Uterus (tissue), 4 donors: Measurements from ENCODE around the gene HJV. TPM values are rescaled to one million over a fixed set of nuclear protein-coding genes. Genes with fewer than 3 reads are reported as not detected.

Experiments
- DNase-seq, 2 donors: peaks; one replicate each; pipeline ENCODE4 v3.0.0-alpha.2; 2019 to 2020
- H3K27ac ChIP-seq, 2 donors: fragments of 200-600 bp; sonication (generic); 1 replicate in 1 of 2; 2 replicates in 1 of 2; pipeline ENCODE4 v1.5.1; 2016 to 2018
- H3K27me3 ChIP-seq, 2 donors: fragments of 200-600 bp; sonication (generic); one replicate each; pipeline ENCODE4 v1.5.1; 2018 to 2019; ENCODE audit warnings: control low read depth in 1 of 2
- H3K36me3 ChIP-seq, 2 donors: fragments of 200-600 bp; sonication (generic); one replicate each; pipeline ENCODE4 v1.5.1; 2019; ENCODE audit warnings: control low read depth in 1 of 2
- H3K4me1 ChIP-seq, 2 donors: fragments of 200-600 bp; sonication (generic); one replicate each; pipeline ENCODE4 v1.5.1; 2018 to 2019; ENCODE audit warnings: control low read depth in 1 of 2
- H3K4me3 ChIP-seq, 2 donors: fragments of 200-600 bp; sonication (generic); 1 replicate in 1 of 2; 2 replicates in 1 of 2; pipeline ENCODE4 v1.5.1; 2018 to 2019; ENCODE audit warnings: mild to moderate bottlenecking in 1 of 2
- H3K9me3 ChIP-seq, 2 donors: fragments of 200-600 bp; sonication (generic); one replicate each; pipeline ENCODE4 v1.5.1; 2019; ENCODE audit warnings: control low read depth in 1 of 2
- POLR2A ChIP-seq, 2 donors: fragments of 450-650 bp; IDR thresholded peaks; one replicate each; pipeline ENCODE4 v1.6.1; 2016; ENCODE audit warnings: antibody characterized with exemption in 2 of 2, mild to moderate bottlenecking in 1 of 2, moderate library complexity in 1 of 2
- intact Hi-C: fragments of 100-400 bp; cut with DNase I; formaldehyde crosslinking; loops from one replicate; pipeline ENCODE4 v1.15.1; 2023; ENCODE audit warnings: low total_unique reads
- total RNA-seq, 4 donors: library from RNA; depleted of rRNA in 3 of 4; stranded (reverse); fragments of >200 nt in 3 of 4; gene quantifications; one replicate each; pipeline versions ENCODE4 v1.1.0 to v1.2.4, GENCODE V29; 2014 to 2023
- TF ChIP-seq, protein P1 (sequence below), 4 experiments: fragments of 200-600 bp in 2 of 4; fragments of 450-650 bp in 2 of 4; sonication (generic) in 2 of 4; IDR thresholded peaks; one replicate each; pipeline ENCODE4 v1.5.1; 2016 to 2019; ENCODE audit warnings: antibody characterized with exemption in 4 of 4, mild to moderate bottlenecking in 2 of 4, moderate library complexity in 1 of 4
- donor health status: DM: yes; HTN: yes; CAD: no.

Gene HJV
- total RNA-seq, 4 donors from 2014 or later = not detected

DNA sequence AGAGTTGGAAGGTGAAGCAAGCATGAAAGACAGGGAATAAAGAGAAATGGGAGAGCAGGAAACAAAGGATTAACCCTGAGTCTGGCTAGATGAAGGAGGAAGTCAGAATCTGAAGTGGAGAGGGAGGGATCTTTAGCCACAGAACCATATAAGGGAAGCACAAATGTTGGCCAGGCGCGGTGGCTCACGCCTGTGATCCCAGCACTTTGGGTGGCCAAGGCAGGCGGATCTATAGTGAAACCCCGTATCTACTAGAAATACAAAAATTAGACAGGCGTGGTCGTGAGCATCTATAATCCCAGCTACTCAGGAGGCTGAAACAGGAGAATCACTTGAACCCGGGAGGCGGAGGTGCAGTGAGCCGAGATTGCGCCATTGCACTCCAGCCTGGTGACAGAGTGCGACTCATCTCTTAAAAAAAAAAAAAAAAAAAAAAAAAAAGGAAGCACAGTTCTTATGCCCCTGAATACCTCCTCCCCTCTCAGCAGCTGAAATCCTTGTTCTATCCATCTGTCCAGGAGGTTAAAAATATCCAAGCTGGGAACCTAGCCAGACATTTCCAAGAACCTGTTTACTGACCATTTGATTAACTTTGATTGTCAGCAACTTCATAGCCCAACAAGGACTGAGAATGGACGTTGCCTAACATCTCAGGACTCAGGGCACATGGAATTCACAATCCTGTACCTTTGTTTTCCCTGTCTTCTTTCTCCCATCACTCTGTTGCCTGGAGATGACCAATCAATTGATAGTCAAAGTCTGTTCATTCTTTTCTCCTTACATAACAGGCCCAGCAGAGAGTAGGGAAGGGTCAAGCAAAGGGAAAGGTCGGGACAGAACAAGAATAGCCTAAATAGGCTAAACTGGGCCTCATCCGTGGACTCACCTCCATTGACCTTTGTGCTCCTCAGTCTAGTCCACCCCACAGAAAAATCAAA, 35.8 kb downstream of the HJV start:
- H3K4me1 ChIP-seq = peaks cover 0 to 14% of the 10 kb centered on the region in 2 donors
- DNase-seq = peak; percentile 55 to 77
- H3K9me3 ChIP-seq = no peaks in the 10 kb centered on the region
- H3K4me3 ChIP-seq = peak overlapping the region in 1 of 2 donors; percentile 1
- no peaks in the 10 kb centered on the region for H3K36me3 ChIP-seq
- intact Hi-C loops = no loop called here
- TF ChIP-seq POLR2A (IDR thresholded peaks at IDR 0.05) = no peak
- TF ChIP-seq, protein P1, sequence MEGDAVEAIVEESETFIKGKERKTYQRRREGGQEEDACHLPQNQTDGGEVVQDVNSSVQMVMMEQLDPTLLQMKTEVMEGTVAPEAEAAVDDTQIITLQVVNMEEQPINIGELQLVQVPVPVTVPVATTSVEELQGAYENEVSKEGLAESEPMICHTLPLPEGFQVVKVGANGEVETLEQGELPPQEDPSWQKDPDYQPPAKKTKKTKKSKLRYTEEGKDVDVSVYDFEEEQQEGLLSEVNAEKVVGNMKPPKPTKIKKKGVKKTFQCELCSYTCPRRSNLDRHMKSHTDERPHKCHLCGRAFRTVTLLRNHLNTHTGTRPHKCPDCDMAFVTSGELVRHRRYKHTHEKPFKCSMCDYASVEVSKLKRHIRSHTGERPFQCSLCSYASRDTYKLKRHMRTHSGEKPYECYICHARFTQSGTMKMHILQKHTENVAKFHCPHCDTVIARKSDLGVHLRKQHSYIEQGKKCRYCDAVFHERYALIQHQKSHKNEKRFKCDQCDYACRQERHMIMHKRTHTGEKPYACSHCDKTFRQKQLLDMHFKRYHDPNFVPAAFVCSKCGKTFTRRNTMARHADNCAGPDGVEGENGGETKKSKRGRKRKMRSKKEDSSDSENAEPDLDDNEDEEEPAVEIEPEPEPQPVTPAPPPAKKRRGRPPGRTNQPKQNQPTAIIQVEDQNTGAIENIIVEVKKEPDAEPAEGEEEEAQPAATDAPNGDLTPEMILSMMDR (IDR thresholded peaks at IDR 0.05) = no peak
- peak overlapping the region; percentile 96 to 100 for H3K27ac ChIP-seq
- H3K27me3 ChIP-seq = no peaks in the 10 kb centered on the region

DNA sequence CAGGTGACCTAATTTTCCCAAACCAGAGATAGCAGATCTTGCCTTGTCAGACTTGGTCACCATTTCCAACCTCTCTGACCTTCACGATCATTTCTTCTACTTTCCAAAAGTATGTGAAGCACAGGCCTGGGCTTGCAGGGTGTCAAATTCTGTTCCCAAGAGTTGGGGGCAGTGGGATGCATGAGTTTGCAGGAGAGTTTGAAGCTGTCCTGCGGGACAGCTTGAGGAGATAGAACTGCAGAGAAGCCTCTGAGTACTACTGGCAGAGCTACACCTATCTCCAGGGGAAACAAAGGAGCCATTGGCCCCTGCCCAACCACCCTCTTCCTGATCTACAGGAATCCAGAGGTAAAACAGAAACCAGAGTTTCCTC, 36.4 kb downstream of the HJV start:
- intact Hi-C loops = no loop called here
- Histone ChIP-seq H3K9me3 (no peaks in the 10 kb centered on the region), H3K27me3 (no peaks in the 10 kb centered on the region), H3K4me3 (peak overlapping the region in 1 of 2 donors; percentile 1), H3K27ac (peak overlapping the region; percentile 96 to 100), H3K4me1 (peaks cover 0 to 19% of the 10 kb centered on the region in 2 donors), H3K36me3 (no peaks in the 10 kb centered on the region)
- peak; percentile 27 to 59 for DNase-seq
- TF ChIP-seq POLR2A (IDR thresholded peaks at IDR 0.05) = no peak

DNA sequence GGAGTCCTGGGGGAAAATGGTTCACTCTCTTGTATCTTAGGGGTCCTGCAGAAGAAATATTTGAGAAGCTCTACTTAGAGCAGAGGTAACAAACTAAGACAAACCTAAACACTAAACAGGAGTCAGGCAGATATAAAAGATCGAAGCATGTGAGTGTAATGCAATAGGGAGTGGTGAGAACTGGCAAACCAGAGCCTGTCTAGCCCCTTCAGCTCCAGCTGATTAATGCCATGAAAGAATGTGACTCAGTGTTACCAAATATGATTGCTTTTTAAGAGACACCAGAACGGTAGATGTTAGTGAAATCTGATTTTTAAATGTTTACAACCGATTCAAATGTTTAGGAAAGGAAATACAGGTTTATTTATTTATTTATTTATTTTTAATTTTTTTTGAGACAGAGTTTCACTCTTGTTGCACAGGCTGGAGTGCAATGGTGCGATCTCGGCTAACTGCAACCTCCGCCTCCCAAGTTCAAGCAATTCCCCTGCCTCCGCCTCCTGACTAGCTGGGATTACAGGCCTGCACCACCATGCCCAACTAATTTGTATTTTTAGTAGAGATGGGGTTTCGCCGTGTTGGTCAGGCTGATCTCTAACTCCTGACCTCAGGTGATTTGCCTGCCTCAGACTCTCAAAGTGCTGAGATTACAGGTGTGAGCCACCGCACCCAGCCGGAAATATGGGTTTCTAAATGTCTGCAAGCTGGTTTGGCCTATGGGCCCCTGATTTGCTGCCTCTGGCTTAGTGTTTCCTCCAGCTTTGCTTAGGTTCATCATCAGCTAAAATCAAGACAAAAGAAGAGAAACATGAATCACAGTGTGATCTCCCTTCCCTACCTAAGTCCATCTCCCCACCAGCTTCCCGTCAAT, 37.3 kb downstream of the HJV start:
- intact Hi-C loops = no loop called here
- H3K4me3 ChIP-seq = no peak overlapping the region
- H3K4me1 ChIP-seq = peaks cover 0 to 24% of the 10 kb centered on the region in 2 donors
- H3K36me3 ChIP-seq = no peaks in the 10 kb centered on the region
- no peaks in the 10 kb centered on the region for H3K9me3 ChIP-seq
- peak in 1 of 2 donors; percentile 9 for DNase-seq
- TF ChIP-seq POLR2A (IDR thresholded peaks at IDR 0.05) = no peak
- H3K27ac ChIP-seq = peak overlapping the region; percentile 96 to 100
- H3K27me3 ChIP-seq = no peaks in the 10 kb centered on the region

DNA sequence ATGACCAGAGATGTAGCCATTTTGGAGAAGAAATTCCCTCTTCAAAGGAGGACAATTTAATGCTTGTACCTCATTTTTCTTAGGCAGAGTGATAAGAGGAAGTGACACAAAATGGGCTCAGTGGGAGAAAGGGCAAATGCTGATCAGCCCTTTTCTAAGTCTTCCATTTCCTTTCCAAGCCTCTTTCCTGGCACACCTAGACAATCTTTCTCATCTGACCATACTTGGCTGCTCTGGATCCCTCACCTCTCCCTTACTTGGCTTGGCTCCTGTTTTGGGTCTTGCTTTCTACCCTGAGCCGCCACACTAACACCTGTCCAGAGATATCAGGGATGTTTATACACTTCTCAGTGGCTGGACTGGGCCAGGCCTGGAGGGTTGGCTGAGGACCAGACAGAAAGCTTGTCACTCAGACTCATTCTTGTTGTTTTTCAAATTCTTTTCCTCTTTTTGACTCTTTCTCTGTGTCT, 38.3 kb downstream of the HJV start:
- H3K36me3 ChIP-seq = no peaks in the 10 kb centered on the region
- intact Hi-C loops = no loop called here
- no peak overlapping the region for H3K4me3 ChIP-seq
- H3K9me3 ChIP-seq = no peaks in the 10 kb centered on the region
- no peaks in the 10 kb centered on the region for H3K27me3 ChIP-seq
- TF ChIP-seq POLR2A (IDR thresholded peaks at IDR 0.05) = no peak
- TF ChIP-seq, protein P1 (IDR thresholded peaks at IDR 0.05) = no peak
- DNase-seq = peak; percentile 47 to 72
- H3K4me1 ChIP-seq = peaks cover 8 to 31% of the 10 kb centered on the region in 2 donors
- peak overlapping the region; percentile 96 to 100 for H3K27ac ChIP-seq

DNA sequence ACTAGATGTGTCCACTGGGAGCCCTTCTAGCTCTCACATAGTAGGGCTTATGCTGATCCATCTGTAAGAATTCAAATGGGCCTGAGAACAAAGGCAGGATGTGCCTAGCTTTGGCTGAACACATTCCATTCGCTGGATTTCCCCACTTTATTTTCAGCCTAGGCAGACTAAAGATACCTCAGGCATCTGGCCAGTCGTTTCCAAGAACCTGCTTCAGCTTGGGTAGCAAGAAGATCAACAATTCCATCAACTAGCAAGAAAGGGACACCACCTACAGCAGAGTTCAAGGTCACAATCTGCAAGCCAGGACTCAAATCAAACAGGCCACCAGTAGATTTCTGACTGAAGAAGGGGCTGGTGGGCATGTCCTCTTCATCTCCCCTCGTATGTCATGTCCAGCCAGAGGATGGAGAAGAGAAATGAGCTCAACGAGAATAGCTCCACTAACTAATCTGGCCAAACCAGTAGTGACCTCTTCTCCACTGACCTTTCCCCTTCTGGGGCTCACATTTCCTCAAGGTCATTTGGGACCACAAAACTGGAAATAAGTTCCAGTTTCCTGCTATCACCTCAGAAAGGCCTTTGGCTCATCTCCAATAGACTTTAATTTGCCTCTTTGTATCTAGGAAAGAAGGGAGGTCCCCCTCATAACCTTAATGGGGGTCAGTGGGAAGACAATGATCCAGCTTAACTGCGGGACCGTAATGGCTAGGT, 39.4 kb downstream of the HJV start:
- Histone ChIP-seq H3K4me3 (no peak overlapping the region), H3K27ac (peak overlapping the region; percentile 96 to 100), H3K27me3 (no peaks in the 10 kb centered on the region), H3K4me1 (peaks cover 12 to 31% of the 10 kb centered on the region in 2 donors), H3K9me3 (no peaks in the 10 kb centered on the region), H3K36me3 (no peaks in the 10 kb centered on the region)
- DNase-seq = peak; percentile 22 to 63
- intact Hi-C loops = no loop called here
- TF ChIP-seq POLR2A (IDR thresholded peaks at IDR 0.05) = no peak
- TF ChIP-seq, protein P1 (IDR thresholded peaks at IDR 0.05) = no peak
